HG03135 (cell line): Measurements from ENCODE around the gene FGF9.

Experiments
- ATAC-seq: cut with Tn5 transposase; IDR thresholded peaks from one replicate; pipeline ENCODE4 v1.9.1; 2021; ENCODE audit warnings: mild to moderate bottlenecking, moderate library complexity; ENCODE audit not compliant: unreplicated experiment

Gene FGF9

DNA sequence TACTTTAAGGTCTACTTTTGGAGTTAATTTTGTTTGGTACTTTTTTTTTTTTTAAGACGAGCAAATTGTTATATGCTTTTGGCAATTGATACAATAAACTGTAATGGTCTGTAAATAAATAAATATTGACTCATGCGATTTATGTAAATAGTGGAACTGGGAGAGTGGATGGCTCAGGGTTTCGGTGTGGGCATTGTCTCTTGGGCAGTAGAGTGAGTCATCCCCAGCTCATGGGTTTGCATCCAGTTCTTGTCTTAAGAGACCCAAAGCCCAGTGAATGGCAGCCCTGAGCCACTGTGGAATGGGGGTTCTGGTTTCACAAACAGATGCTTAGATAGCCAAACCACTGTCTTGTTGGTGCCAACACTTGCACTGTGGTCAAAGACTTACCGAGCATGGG is 33.0 kb downstream of the FGF9 start:
- no peak for ATAC-seq

DNA sequence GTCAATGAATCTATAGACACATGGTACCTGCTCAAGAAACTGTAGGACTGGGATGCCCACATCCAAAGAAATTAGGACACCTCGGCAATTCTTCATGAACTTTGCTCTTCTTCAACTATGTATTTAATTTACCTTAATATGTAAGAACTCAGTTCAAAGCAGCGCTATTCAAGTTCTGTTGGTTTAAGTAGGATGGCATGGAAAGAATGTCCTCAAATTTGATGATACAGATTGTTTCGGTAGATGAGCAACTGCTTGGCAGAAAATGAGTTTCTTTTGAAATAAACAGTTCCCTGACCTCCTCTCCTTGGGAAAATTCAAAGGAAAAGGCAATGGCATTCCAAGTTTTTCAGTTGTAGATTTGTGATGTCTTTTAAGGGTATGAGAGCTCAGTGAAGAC is 36.7 kb downstream of the FGF9 start:
- no peak for ATAC-seq

DNA sequence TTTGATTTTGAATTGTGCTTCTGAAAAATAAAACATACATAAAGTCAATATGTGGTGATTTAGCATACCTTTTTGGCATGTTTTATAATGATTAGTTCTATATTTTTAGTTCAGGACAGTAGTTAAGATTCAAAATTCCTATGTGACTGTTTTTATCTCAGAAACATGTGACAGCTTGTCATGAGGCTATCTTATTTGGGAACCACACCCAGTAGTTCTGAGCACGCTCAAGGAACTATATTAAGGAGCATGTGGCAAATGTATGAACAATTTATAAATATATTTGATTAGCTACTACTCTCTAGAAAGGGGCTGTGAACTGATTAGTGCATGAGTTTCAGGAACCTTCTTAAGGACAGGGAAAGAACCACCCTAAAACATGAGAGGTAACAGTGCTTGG is 38.8 kb downstream of the FGF9 start:
- ATAC-seq, result no peak

DNA sequence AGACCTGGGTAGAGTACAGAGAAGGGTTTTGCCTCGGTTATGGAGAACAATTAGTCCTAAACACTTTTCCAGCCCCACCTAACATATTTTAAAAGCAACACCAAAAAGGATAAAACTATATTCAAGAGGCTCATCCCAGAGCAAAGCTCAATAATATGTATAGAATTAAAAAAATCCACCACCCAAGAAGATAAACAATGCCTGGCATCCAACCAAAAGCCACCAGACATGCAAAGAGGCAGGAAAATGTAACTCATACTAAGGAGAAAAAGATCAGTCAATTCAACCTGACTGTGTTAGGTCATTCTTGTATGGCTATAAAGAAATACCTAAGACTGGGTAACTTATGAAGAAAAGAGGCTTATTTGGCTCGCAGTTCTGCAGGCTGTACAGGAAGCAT is 39.3 kb downstream of the FGF9 start:
- ATAC-seq, result no peak

DNA sequence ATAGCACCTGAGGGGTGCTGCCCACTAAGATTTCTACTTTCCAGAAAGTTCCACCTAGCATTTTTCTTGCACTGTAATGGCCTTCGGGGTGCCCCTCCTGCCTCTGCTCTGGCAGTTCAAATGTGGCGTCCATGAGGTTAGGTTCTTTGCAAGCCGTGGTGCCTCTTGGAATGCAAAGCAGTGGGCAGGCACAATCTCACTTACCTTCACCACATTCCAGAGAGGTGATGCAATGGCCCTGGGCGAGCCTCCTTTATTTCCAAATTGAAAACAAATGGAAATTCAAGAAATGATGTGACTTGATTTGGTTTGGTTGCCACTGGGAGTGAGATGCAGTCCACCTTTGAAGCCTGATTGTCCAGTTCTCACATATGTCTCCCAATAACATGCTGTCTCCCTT is 46.9 kb downstream of the FGF9 start:
- ATAC-seq, result no peak

DNA sequence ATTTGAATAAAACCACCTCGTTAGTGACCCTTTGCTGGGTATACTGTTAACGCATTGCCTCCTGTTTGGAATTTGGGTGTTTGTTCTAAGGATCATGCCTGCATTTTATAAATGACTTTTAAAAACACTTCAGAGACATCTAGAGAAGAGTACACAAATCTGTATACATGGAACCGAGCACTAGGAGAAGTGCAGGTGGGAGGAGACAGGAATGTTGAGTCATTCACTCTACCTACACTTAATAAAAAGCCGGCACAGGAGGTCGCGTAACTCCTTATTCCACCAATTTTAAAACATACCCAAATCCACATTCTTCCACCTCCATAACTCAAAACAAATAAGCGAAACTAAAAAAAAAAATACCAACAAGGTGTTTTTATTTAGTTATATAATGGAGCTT is 48.6 kb downstream of the FGF9 start:
- no peak for ATAC-seq

DNA sequence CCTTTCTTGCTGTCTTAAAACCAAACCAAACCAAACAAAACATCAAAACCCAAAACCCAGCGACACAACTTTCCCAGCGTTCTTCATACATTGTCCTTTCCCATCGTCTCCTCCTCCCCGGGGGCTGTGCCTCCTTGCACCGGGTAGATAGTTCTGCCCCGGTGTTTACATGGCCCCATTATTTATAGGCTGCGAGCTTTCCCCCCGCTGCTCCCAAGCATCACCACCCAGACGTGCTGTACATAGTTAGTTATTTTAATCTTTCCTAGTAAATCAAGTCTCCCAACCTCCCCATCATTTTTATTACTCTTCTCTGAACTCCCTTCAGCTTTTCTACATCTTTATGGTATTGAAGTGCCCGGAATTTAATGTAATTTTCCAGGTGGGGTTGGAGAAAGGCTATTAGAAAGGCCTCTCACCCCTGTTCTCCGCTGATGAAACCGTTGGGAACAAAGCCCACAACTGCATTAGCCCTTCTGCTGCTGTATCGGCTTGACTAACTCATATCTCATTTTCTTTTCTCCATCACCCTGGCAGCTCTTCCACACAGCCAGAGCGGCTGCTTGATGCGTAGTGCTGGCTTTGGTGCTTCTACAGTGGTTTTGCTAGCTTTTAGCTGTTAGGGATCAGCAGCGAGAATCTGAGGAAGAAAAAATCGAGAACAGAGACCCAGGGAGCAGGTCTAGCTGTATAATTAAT is 53.1 kb downstream of the FGF9 start:
- no peak for ATAC-seq

DNA sequence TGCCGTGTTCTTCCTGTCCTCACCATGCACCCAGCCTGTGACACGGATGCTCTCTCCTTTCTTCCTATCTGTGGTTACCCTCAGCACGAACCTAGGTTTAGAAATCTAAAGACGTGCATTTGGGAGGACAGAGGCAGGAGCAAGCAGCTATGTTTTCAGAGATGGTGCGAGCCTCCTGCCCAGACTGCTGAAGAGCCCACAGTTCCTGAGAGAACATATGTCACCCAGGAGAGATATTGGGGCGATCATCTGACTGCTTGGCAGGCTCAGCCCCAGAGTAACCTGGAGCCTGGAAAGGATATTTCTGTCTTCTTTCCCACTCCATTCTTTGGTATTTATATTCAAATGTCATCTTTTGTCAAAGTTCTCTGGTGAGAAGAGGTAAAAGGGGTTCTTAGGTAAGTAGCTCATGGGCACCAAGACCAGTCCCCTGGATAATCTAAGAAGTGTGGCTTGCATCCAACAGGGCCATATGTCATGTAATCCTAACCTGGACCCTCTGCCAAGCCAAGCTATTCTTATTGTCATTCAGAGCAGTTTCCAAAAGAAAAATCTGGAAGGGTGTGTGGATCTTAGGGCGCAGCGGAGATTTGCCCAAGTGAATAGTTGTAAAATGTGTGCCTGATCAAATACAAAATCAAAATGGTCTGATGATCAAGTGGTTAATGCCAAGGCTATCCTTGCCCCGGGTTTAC is 59.5 kb downstream of the FGF9 start:
- no peak for ATAC-seq

DNA sequence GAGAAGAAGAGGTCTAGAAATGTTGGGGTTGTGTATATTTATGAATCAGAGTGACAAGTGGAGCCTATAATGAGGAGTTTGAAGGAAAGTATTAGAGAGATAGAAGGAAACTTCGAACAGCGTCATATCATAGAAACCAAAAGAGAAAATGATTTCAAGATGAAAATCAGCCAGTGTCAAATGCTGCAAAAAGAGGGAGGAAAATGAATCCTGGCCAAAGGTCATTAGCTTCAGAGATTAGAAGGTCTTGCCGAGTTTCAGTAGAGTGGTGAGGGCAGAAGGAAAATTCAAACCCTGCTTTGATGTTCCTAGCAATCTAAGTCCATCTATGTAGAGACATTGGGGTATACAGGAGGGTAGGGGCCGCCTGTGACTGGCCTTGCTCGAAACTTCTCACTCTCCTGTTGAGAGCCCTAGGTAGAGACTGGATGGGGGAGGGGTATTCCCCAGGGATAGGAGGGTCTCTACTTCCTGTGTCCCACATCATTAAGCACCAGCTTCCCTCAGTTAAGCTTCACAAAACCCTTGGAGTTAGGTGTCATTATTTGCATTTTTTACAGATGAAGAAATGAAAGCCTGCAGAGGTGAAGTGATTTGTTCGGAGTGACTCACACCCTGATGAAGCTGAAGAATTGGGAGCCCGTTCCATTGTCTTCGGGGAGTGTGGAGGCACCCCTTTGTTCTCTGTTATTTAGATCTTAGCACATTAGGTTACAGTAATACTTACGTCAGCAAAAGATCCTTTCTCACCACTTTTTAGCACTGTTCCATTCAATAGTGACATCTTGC is 62.8 kb downstream of the FGF9 start:
- ATAC-seq, result no peak

DNA sequence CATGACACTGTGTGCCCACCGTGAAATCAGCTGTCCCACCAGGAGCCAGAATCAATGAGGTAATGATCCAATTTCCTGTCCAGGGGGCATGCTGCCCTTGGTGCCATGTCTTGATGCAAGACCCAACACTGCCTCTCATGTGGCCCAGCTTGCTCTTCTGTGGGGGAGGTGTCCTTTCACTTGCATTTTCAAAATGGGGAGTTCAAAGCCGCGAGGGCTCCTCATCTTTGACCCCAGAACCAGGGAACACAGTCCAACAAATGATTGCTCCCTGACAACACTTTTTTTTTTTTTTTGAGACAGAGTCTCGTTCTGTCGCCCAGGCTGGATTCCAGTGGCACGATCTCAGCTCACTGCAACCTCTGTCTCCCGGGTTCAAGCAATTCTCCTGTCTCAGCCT is 64.1 kb downstream of the FGF9 start:
- ATAC-seq, result no peak

DNA sequence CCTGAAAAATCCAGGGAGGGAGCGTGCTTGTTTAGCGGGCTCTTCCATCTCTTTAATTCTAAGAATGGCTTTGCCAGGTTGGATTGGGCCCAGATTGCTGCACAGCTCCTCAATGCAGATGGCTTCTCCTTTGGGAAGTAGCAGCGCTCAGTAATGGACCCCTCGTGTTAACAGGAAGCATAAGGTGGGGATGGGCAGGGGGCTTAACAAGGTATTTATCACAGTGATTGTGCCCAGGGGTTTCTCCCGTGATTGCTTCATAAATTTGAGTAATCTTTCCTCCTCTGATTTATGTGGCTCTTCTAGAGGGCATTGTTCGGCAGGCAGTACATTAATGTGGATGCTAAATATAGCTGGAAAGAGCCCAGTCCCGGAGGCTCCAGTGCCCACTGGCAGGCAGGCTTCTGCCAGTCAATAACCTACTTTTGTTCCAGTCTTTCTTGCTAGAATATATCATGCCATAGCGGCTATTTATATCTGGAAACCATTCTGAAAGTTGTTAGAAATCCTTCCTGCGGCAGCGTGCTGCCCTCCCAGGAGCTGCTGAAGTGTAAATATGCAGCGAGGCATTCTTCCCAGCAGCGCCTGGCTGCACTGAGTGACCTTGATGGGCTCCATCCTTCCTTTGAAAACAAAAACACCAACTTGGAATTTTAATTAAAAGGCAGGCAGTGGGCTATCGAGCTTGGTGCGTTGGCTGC is 65.0 kb downstream of the FGF9 start:
- no peak for ATAC-seq

DNA sequence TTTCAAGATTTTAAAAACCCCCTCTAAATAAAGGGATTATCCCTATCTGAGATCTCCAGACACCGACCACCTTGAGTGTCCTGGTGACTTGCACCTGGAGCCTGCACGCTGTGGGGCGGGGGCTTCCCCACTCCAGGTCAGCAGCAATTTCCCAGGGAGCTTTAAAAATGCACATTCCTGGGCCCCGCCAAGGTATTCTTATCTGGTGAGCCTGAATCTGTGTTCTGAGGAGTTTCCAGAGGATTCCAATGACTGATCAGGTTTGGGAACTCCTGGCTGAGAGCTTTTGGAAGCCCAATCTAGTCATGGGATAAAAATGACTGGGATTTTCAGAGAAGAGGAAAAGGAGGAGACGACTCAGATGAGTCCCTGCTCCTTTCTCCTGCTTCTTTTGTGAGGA is 66.1 kb downstream of the FGF9 start:
- ATAC-seq, result no peak

DNA sequence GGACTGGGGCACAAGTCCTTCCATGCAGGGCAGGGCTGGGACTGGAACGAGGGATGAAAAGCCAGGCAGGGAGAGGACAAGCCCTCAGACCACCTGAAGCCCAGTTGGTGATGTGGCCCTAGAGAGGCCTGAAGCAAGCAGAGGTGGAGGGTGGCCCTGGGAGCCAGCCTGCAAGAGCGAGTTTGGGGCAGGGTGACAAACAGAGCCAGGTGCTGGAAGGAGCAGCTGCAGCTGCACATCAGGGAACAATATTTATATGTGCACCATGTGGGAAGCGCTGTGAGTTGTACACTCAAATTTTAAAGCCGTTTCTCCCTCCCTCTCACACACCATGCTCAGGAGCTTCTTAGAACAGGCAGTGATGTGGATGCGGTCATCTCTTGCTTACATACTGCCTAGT is 67.8 kb downstream of the FGF9 start:
- ATAC-seq, result no peak

DNA sequence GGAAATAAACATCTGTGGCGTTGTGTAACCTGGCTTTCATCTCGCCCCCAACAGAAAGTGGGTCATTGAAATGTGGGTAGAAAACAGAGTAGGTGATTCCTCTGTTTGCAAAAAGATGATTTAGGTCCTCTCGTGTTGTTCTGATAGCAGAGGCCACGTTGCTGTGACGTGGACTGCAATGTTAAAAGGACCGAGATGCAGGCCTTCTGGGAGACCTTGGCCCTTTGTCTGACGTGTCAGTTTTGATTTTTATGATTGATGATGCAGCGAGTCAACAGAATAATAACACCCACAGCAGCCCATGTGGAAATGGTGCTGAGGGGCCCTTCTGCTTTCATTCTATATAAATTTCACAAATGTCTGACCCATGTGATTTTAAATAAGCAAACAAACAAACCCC is 68.9 kb downstream of the FGF9 start:
- no peak for ATAC-seq

DNA sequence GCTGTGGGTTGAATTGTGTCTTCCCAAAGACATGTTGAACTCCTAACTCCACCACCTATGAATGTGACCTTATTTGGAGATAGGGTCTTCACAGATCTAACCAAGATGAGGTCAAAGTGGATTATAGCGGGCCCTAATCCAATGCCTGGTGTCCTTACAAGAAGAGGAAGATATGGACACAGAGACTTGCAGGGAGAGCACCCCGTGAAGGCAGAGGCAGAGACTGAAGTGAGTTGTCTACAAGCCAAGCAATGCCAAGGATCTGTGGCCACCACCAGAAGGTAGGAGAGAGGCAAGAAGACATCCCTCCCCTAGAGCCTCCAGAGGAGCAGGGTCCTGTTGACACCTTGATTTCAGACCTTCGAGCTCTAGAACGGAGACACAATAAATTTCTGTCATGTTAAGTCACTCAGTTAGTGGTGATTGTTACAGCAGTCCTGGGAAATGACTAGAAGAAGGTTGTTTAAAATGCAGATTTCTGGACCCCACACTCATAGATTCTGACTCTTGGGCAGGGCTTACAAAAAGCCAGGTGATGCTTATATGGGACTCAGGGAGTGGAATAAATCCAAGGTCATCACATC is 70.6 kb downstream of the FGF9 start:
- ATAC-seq, result no peak

DNA sequence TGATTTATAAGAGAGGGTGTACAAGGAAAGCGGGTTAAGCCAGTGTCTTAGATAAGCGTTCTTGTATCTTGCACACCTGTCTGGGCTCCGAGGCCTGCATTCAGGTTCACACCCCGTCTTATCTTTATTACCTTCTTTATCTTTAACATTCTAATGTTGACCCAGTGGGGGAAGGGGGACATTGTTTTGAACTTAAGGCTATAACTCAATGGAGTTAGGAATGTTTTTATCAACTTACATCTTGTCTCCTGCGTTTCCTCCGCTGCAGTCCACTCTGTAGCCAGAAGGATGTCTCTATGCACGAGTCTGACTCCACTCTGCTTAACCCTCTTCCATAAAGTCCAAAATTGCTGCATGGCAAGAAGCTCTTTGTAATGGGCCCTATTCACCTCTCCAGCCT is 71.2 kb downstream of the FGF9 start:
- no peak for ATAC-seq

DNA sequence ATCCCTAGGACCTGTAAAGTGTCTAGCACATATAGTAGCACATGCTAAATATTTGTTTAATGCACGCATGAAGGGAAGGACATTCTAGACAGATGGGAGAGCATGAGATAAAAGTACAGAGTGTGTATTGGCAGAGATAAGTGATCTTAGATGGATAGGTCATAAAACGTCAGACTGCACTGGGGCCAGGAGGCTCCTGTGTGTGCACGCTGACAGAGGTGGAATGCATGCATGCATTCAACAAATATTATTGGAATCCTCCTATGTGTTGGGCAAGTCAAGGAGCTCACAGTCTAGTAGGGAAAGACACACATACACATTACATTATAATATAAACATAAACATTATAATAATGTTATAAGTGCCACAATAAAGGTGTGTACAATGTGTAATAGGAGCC is 73.3 kb downstream of the FGF9 start:
- no peak for ATAC-seq

DNA sequence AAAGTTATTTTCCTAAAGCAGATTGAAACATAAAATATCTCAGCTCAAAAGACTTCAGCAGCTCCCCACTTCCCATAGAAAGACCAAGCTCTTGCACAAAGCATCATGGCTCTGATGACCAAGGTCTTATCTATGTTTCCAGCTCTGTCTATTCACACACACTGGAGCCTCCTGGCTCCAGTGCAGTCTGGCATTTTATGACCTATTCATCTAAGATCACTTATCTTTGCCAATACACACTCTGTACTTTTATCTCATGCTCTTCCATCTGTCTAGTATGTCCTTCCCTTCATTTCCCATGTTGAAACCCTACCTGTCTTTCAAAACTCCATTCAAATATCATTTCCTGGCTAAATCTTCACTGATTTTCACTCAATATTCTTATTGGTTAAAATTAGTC is 74.4 kb downstream of the FGF9 start:
- ATAC-seq, result no peak

DNA sequence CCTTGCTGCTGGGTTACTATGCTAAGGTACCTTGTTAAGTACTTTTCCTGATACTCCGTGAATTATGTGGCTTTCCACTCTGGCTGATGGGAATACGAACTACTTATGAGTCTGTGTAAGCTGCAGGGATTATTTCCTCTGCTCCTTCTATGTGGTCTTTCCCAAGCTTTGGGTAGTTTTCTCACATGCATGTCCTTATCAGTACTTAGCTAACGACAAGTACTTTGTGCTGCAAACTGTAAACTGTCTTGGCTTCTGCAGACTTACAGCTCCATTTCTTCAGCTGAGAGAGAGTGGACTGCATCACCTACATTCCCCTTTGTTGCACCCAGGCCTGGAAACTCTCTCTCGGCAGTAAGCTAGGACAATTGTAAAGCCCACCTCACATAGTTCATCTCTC is 76.6 kb downstream of the FGF9 start:
- no peak for ATAC-seq

DNA sequence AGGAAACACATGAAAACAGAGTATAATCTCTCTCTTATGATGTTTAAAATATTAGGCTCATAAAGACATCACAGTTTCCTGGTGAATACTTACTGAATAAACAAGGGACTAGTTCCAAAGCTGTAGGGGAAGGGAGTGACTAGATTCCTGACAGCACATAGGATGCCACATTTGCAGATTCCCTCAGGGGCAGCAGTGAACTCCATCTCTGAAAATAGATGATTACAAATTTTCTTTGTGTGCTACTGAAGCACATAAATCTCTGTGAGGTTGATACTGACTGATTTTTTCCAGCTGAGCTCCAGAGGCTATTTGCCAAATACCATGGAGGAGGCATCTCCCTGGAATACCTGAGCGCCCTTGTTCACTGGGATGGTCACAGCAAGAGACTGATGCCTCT is 77.3 kb downstream of the FGF9 start:
- ATAC-seq, result no peak

DNA sequence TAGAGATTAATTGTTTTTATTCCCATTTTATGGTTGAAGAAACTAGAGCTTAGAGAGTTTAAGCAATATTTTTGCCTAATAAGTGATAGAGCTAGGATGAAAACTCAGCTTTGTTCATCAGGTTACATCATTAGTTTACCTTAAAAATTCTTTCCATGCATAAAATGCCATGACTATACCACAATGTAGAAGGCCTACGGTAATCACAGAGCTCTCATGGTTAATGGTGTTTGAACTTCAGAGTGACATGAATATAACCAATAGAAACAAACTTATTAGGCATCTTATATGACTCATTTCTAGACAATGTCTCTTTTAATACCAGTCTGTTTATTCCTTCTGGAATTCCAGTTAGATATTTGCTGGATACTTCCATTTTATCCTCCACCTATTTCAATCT is 78.5 kb downstream of the FGF9 start:
- no peak for ATAC-seq
